MCF 10A (cell line): Measurements from ENCODE around the gene PLAU. TPM values are rescaled to one million over a fixed set of nuclear protein-coding genes. Genes with fewer than 3 reads are reported as not detected.
"Not testable (repeated sequence)": the region's sequence is repeated elsewhere in the genome, so short reads cannot be mapped to it uniquely, and the experiment has no call there.

ENCODE experiments used
- BruUV-seq: library from RNA; stranded (reverse); fragments of 400-500 nt; replicated peaks from 2 replicates; lab custom pipeline; 2021; lab: Mats Ljungman, UMichigan
- CTCF ChIA-PET: fragments of 300-600 bp; sonication (Branson Sonifier 250); formaldehyde crosslinking; extraction: SDS; loops from one replicate; lab custom pipeline; 2021; ENCODE audit warnings: antibody characterized with exemption, inconsistent platforms; lab: Yijun Ruan, JAX
- POLR2A ChIA-PET: fragments of 300-600, 350-650 bp; sonication (Branson Sonifier 250); formaldehyde crosslinking; extraction: SDS; loops from one replicate; lab custom pipeline; 2020; ENCODE audit warnings: antibody characterized with exemption, inconsistent platforms; lab: Yijun Ruan, JAX
- DNase-seq: peaks from one replicate; pipeline ENCODE4 v3.0.0-alpha.2; 2018; ENCODE audit not compliant: unreplicated experiment
- H3K27ac Mint-ChIP-seq: one replicate; pipeline ENCODE4 v1.8.0; 2022; ENCODE audit warnings: mild to moderate bottlenecking, low read depth, mixed read lengths; ENCODE audit not compliant: unreplicated experiment
- H3K27me3 Mint-ChIP-seq: one replicate; pipeline ENCODE4 v1.8.0; 2022; ENCODE audit warnings: mixed read lengths; ENCODE audit not compliant: insufficient read depth, unreplicated experiment
- H3K36me3 Mint-ChIP-seq: one replicate; pipeline ENCODE4 v1.8.0; 2022; ENCODE audit warnings: mild to moderate bottlenecking, moderate library complexity, mixed read lengths; ENCODE audit not compliant: insufficient read depth, unreplicated experiment
- H3K4me1 Mint-ChIP-seq: one replicate; pipeline ENCODE4 v1.8.0; 2022; ENCODE audit warnings: mixed read lengths; ENCODE audit not compliant: insufficient read depth, unreplicated experiment
- H3K4me3 Mint-ChIP-seq: one replicate; pipeline ENCODE4 v1.8.0; 2022; ENCODE audit warnings: mild to moderate bottlenecking, moderate library complexity, mixed read lengths; ENCODE audit not compliant: unreplicated experiment
- H3K9me3 Mint-ChIP-seq: one replicate; pipeline ENCODE4 v1.8.0; 2022; ENCODE audit warnings: mixed read lengths; ENCODE audit not compliant: unreplicated experiment
- intact Hi-C: fragments of 100-400 bp; cut with micrococcal nuclease; formaldehyde crosslinking; loops from 2 replicates; pipeline ENCODE4 v1.14.1; 2022
- total RNA-seq: library from RNA; stranded (reverse); gene quantifications from 2 replicates; pipeline ENCODE4 v1.2.3, GENCODE V29; 2022
- TF ChIP-seq, protein P1 (sequence below): fragments of 200-600 bp; IDR thresholded peaks from one replicate; pipeline ENCODE4 v1.8.0; 2022; ENCODE audit warnings: antibody characterized with exemption, mild to moderate bottlenecking; ENCODE audit not compliant: unreplicated experiment

PLAU gene
- total RNA-seq, 1 experiment from 2014 or later: 30.6 TPM

GRCh38 chr10:73917566-73918305 lies 6.8 kb downstream of the PLAU start:
- BruUV-seq: no TSS peak
- H3K9me3 Mint-ChIP-seq: no peaks in the 10 kb centered on the region
- no peaks in the 10 kb centered on the region for H3K27me3 Mint-ChIP-seq
- no peak for DNase-seq
- intact Hi-C loops: no loop called here
- H3K27ac Mint-ChIP-seq: peak overlapping the region; percentile 40
- TF ChIP-seq, protein P1, sequence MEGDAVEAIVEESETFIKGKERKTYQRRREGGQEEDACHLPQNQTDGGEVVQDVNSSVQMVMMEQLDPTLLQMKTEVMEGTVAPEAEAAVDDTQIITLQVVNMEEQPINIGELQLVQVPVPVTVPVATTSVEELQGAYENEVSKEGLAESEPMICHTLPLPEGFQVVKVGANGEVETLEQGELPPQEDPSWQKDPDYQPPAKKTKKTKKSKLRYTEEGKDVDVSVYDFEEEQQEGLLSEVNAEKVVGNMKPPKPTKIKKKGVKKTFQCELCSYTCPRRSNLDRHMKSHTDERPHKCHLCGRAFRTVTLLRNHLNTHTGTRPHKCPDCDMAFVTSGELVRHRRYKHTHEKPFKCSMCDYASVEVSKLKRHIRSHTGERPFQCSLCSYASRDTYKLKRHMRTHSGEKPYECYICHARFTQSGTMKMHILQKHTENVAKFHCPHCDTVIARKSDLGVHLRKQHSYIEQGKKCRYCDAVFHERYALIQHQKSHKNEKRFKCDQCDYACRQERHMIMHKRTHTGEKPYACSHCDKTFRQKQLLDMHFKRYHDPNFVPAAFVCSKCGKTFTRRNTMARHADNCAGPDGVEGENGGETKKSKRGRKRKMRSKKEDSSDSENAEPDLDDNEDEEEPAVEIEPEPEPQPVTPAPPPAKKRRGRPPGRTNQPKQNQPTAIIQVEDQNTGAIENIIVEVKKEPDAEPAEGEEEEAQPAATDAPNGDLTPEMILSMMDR: no peak
- POLR2A ChIA-PET: interaction anchor here (0.6 to 6.8 kb wide), 5 partner anchors 7 to 232 kb away, joined by 4 to 113 read pairs (median 18); partner anchors contain the start of gene PLAU
- H3K4me3 Mint-ChIP-seq: no peak overlapping the region
- H3K4me1 Mint-ChIP-seq: peaks cover 50% of the 10 kb centered on the region
- CTCF ChIA-PET: interaction anchor here (0.6 to 5.2 kb wide), 9 partner anchors 11 to 272 kb away, joined by 3 to 54 read pairs (median 5); no protein-coding TSS in a partner anchor
- H3K36me3 Mint-ChIP-seq: peaks cover 6% of the 10 kb centered on the region

DNA sequence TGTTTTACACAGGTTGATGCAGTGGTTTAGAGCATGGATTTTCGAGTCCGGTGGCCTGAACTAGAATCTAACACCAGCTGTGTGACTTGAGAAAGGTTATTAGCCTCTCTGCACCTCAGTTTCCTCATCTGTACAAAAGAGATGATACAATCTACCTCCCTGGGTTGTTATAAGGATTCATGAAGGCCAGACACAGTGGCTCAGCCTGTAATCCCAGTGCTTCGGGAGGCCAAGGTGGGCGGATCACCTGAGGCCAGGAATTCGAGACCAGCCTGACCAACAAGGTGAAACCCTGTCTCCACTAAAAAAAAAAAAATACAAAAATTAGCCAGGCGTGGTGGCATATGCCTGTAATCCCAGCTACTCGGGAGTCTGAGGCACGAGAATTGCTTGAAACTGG lies 8.5 kb downstream of the PLAU start:
- H3K36me3 Mint-ChIP-seq, H3K4me3 Mint-ChIP-seq, H3K9me3 Mint-ChIP-seq, H3K27me3 Mint-ChIP-seq, BruUV-seq, intact Hi-C loops, DNase-seq: not testable (repeated sequence)
- peaks cover 36% of the 10 kb centered on the region for H3K4me1 Mint-ChIP-seq
- peak overlapping the region; percentile 95 for H3K27ac Mint-ChIP-seq
- POLR2A ChIA-PET: interaction anchor here (0.9 to 6.8 kb wide), 10 partner anchors 8 to 104 kb away, joined by 3 to 113 read pairs (median 10); partner anchors contain the start of gene PLAU
- CTCF ChIA-PET: interaction anchor here (0.6 to 5.2 kb wide), 9 partner anchors 9 to 70 kb away, joined by 3 to 54 read pairs (median 5); no protein-coding TSS in a partner anchor

DNA sequence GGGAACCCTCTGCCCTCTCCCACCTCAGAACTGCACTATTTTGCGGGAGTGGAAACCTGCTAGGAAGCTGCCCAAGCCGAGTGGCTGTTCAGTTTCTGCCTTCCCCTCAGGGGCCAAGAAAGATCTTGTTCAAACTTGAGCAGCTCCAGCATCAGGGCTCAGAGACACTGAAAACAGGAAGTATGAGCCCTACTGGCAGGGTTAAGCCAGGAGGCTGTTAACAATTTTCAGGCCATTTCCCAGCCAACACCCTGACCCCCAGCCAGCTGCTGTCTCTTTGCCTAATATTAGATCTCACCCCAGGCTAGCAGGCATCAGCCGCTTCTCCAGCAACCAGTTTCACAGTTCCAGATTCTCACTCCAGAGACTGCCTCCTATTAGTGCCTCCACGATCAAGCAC lies 9.2 kb downstream of the PLAU start:
- peaks cover 6% of the 10 kb centered on the region for H3K36me3 Mint-ChIP-seq
- no peaks in the 10 kb centered on the region for H3K27me3 Mint-ChIP-seq
- peak; percentile 91 for DNase-seq
- ChIA-PET CTCF (interaction anchor here (0.6 to 5.2 kb wide), 8 partner anchors 9 to 32 kb away, joined by 3 to 54 read pairs (median 6); no protein-coding TSS in a partner anchor), POLR2A (interaction anchor here (0.6 to 6.8 kb wide), 12 partner anchors 9 to 120 kb away, joined by 3 to 113 read pairs (median 8); partner anchors contain the start of gene PLAU)
- H3K27ac Mint-ChIP-seq: peak overlapping the region; percentile 95
- no peaks in the 10 kb centered on the region for H3K9me3 Mint-ChIP-seq
- BruUV-seq: no TSS peak
- intact Hi-C loops: no loop called here
- H3K4me1 Mint-ChIP-seq: peaks cover 29% of the 10 kb centered on the region
- no peak overlapping the region for H3K4me3 Mint-ChIP-seq
- TF ChIP-seq, protein P1: no peak

- no TSS peak for BruUV-seq
- POLR2A ChIA-PET: interaction anchor here (1.2 to 6.8 kb wide), 2 partner anchors 15 to 34 kb away, joined by 3 to 113 read pairs; no protein-coding TSS in a partner anchor
- H3K27me3 Mint-ChIP-seq: no peaks in the 10 kb centered on the region
- no peak overlapping the region for H3K4me3 Mint-ChIP-seq
- no peak overlapping the region for H3K27ac Mint-ChIP-seq
- intact Hi-C loops: no loop called here
- H3K36me3 Mint-ChIP-seq: no peaks in the 10 kb centered on the region
- TF ChIP-seq, protein P1: no peak
- H3K4me1 Mint-ChIP-seq: peaks cover 10% of the 10 kb centered on the region
- no peak for DNase-seq
- H3K9me3 Mint-ChIP-seq: no peaks in the 10 kb centered on the region
- CTCF ChIA-PET: interaction anchor here (5.2 kb wide), 1 partner anchor 34 kb away, joined by 54 read pairs; no protein-coding TSS in a partner anchor
Observed at GRCh38 chr10:73922007-73922863, 11.3 kb downstream of the PLAU start.
